Esophagus squamous epithelium (tissue), 4 donors: ENCODE data around the gene PHACTR3.

Experiments used
- CTCF ChIP-seq, 6 experiments: fragments of 450-650 bp in 4 of 6; fragments of 200-600 bp in 2 of 6; sonication (generic) in 2 of 6; IDR thresholded peaks; one replicate each; pipeline ENCODE4 v1.5.1; 2016 to 2019; ENCODE audit warnings: antibody characterized with exemption in 6 of 6, mild to moderate bottlenecking in 4 of 6, moderate library complexity in 4 of 6
- POLR2A ChIP-seq, 4 donors: fragments of 450-650 bp; IDR thresholded peaks; one replicate each; pipeline ENCODE4 v1.6.1; 2017; ENCODE audit warnings: antibody characterized with exemption in 4 of 4, mild to moderate bottlenecking in 4 of 4, moderate library complexity in 3 of 4

DNA sequence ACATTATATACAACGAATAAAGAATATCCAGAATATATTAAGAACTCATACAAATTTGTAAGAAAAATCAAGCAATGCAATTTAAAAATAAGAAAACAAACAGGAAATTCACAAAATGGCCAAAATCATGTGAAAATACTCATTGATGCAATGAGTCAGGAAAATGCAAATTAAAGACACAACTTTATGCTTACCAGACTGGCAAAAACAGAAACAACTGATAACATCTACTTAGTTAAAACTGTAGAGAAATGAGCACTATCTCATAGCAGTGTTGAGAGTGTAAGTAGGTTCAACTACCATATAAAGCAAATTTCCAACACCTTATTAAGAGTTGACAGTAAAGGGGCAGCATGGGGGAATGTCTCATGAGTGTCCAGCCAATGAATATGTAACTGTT lies 266.8 kb downstream of the PHACTR3 start:
- no peak for TF ChIP-seq CTCF (IDR thresholded peaks at IDR 0.05)
- TF ChIP-seq POLR2A (IDR thresholded peaks at IDR 0.05), result no peak
